NCI-H524 (cell line): ENCODE measurements around the gene SDK1.

Experiments
- DNase-seq, 2 experiments: peaks; one replicate each; lab custom pipeline; 2025; lab: John Stamatoyannopoulos, UW

Gene SDK1

GRCh38 chr7:3880228-3880987 lies 579.4 kb downstream of the SDK1 start:
- peak in 1 of 2 experiments; percentile 26 for DNase-seq

- no peak for DNase-seq
These were observed 581.7 kb downstream of the SDK1 start for GRCh38 chr7:3882782-3883181.

DNA sequence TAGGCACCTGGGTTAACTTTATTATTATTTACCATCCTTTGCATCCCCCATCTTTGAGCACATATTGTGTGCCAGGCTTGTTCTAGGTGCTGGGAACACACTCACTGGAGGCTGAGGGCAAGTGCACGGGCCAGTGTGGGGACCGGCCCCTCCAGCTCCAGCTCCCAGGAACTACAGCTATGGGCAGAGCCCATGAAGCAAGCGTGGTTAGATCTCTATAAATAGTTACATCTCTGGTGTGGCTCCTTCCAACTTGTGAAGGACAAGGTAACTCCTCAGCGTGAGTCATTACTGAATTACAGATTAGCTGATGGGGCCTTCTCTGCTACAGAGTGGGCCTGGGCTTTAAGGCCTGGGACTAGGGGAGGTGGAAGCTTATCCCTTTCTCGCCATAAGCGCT lies 583.5 kb downstream of the SDK1 start:
- DNase-seq: no peak

GRCh38 chr7:3887096-3887690 lies 586.1 kb downstream of the SDK1 start:
- DNase-seq: no peak

DNA sequence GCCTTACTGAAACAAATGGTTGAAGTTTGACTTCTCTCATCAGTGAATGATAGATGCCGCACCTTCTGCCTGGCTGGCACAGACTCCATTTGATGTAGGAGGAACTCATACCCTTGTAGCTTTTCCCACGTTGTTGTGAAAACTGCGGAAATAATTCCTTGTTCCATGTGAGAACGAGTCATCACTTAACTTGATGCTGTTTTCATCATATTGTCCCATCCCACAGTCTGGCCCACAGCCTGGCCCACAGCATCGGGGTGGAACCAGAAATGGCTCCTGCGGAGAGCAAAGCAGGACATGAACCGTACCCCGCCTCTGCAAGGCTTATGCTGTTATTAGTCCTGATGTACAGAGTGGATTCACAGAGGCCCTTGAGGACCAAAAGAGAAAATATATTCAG lies 587.0 kb downstream of the SDK1 start:
- no peak for DNase-seq

DNA sequence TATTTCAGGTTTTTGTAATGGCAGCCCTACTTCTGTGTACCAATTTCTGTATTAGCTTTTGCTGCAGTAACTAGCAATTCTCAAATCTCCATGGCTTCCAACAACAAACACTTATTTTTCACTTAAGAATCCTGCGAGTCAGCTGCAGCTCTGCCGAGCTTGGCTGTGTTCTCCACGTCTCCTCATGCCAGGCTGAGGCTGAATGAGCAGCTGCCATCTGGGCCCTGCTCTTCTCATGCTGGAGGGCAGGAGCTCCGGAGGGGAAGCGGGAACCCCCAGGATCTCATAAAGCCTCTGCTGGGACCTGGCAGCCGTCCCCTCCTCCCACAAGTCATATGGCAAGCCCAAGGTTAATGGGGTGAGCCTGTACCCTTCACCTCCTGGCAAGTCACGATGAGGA lies 591.1 kb downstream of the SDK1 start:
- DNase-seq: no peak

- DNase-seq: no peak
These were observed 591.6 kb downstream of the SDK1 start for GRCh38 chr7:3892686-3893085.

DNA sequence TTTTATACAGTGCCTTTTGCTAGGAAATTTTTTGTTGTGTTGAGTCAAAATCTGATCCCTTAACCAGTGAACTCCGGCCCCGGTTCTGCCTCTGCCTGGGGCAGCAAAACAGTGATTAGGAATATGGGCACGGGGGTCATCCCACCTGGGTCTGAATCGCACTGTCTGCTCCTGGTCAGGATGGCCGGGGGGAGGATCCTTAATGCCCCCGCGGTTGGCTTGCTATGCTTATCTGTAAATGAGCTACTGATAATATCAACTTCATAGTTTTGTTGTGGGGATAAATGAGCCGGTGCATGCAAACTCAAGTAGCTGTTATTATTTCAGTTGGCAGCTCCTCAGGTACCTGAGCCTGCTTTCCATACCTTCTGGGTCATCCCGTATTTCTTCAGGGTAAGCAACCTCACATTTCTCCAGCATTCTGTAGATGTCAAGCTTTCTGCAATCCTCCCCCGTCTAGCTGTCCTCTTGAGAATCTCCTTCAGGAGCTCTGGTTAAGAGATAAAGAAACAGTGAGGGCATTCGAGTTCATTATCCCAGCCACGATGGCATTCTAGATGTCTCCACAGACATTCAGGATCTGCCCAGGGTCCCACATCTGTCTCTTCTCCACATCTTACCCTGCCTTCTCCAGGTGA lies 592.2 kb downstream of the SDK1 start:
- no peak for DNase-seq

DNA sequence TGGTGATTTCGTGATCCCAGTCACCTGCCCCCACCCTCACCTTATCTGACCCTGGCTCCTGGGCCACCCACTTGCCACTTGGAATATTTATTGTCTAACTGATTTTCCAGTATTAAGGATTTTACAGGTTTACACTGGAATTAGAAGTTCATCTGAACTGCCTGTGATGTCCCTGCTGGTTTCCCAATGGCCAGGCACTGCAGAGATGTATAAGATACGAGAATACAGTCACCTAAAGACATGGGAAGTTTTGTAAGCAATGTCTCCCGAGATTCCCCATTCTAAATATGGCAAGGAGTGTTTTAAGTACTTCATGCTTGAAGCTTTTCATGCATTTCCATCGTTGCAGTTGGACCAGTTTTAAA lies 592.7 kb downstream of the SDK1 start:
- no peak for DNase-seq

DNA sequence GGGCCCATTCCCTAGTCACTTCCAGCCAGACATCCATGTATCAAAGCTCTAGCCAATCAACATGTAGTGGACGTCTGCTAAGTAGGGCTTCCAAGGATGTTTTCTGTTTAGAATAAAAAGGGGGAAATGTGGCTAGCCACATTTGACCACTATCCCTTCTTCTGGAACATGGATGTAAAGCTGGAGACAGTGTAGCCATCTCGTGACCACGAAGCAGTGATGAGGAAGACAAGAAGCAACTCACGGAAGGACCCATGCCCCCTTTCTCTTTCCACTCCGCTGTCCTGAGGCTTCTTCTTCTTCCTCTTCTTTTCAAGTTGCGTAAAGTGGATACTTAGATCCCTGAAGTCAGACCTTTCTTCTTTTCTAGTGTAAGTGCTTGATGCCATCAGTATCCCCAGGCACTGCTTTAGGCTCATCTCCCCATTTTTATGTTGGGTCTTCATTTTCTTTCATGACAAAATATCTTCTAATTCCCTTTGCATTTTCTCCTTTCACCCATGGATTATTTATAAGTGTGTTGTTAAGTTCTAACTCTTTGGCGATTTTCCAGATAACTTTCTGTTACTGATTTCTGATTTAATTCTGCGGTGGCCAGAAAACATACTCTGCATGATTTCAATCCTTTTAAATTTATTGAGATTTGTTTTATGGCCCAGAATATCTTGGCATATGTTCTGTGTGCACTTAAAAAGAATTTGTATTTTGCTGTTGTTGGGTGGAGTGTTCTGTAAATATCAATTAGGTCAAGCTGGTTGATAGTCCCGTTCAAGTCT lies 594.5 kb downstream of the SDK1 start:
- DNase-seq: no peak

- no peak for DNase-seq
These were observed 595.2 kb downstream of the SDK1 start for GRCh38 chr7:3896169-3896765.

DNA sequence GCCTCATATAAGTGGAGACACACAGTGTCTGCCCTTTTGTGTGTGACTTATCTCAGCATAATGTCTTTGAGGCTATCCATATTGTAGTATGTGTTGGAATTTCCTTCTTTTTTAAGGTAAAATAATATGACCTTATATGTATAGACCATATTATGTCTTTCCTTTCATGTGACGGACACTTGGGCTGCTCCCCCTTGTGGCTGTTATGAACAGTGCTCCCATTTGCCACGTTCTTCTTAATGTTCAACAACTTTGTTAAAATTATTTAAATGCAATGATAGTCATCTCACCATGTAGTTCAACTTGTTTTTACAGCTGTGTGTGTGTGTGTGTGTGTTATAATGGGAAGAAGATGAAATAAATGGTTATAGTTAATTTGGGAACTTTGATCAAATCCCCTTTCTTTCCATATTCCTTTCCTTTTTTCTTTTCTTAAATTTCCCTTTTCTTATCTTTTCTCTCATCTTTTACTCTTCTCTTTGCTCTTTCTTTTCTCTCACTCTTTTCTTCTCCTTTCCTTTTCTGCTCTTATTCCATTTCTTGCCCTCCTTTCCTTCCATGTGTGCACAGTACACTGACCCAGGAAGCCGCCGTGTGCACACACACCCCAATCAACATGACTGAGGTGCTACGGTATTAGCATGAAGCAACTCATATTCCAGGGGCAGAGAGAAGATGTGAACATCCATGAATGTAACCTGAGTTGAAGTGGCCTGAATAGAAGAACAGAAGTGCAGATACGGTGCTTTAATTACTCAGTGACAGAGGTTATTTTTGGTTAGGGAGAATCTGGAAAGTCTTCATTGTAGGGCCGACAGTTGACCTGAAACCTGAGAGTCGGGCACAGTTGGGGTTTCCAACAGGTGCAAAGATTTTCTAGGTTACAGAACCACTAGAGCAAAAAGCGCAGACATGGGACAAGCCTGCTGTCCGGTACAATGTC lies 596.6 kb downstream of the SDK1 start:
- DNase-seq: peak; percentile 7

DNA sequence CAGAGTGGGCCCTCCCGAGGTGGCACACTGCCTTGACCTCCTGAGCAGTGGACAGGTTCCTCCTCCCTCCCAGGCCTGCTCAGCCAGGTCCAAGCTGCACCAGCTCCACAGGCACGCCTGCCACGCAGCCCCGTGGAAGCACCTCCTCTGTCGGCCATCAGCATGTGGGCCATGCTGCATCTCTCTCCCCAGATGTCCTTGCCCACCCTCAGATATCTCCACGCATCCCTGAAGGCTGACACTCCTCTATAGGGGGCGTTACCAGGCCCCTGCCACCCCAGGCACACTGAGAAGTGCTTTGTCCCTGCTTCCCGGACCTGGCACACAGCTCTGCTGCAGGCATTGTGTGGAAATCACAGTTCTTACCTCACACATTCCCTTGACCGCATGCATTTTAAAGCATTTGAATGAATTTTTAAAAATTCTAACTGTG lies 598.5 kb downstream of the SDK1 start:
- DNase-seq: no peak

DNA sequence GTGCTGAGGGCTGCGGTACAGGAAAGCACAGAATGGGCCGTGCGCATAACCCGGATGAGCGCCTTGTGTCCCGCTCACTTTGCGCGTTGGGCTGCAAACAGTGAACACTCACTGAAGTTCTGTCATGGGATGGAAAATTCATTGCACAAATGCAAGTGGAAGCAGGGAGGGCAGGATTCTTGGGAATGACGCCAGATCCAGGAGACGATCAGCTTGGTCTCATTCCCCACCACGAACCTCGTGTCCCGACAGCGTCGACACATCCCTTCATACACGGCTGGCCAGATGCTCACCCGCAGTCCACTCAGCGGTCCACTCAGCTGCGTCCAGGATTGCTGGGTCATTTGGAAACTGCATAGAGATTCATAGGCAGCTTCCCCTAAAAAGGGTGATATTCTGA lies 607.1 kb downstream of the SDK1 start:
- no peak for DNase-seq

DNA sequence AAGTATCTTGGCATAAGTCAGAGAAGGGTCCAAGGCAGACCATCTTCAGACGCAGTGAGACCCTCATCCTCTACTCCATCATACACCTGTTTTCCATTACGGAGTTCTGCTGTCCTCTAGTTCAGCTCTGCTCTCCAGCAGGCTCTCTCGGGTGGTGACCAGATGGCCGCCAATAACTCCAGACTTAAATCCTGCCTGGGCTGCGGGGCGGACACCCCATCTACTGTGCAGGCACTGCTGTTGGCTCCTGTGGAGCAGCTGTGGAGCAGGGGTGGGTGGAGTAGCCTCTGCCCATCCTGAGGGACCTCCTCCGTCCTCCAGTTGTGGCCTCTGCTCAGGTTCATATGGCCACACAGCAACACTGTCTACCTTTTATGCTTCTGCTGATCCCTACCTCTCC lies 608.1 kb downstream of the SDK1 start:
- peak in 1 of 2 experiments; percentile 61 for DNase-seq

- DNase-seq: no peak
These were observed 609.0 kb downstream of the SDK1 start for GRCh38 chr7:3910054-3910453.

- no peak for DNase-seq
These were observed 610.6 kb downstream of the SDK1 start for GRCh38 chr7:3911685-3912084.

- no peak for DNase-seq
These were observed 611.2 kb downstream of the SDK1 start for GRCh38 chr7:3912291-3912690.

- no peak for DNase-seq
These were observed 613.2 kb downstream of the SDK1 start for GRCh38 chr7:3914051-3914775.

GRCh38 chr7:3915337-3915878 lies 614.4 kb downstream of the SDK1 start:
- no peak for DNase-seq
